Dermis blood vessel endothelial cell (primary cell): ENCODE results near the gene SHC2. TPM values are rescaled to one million over a fixed set of nuclear protein-coding genes. Genes with fewer than 3 reads are reported as not detected.
A peak's percentile ranks its signal among the peaks of the same experiment; 100 is the strongest.
"Not testable (repeated sequence)": the region's sequence is repeated elsewhere in the genome, so short reads cannot be mapped to it uniquely, and the experiment has no call there.

ENCODE experiments used
- DNase-seq: peaks from one replicate; pipeline ENCODE4 v3.0.0; 2010
- total RNA-seq: library from RNA; depleted of rRNA; stranded (reverse); fragments of >200 nt; gene quantifications from 2 replicates; pipeline ENCODE4 v1.2.3, GENCODE V29; 2014

The SHC2 gene
- total RNA-seq, 1 donor from 2014 or later = 8.3 TPM

DNA sequence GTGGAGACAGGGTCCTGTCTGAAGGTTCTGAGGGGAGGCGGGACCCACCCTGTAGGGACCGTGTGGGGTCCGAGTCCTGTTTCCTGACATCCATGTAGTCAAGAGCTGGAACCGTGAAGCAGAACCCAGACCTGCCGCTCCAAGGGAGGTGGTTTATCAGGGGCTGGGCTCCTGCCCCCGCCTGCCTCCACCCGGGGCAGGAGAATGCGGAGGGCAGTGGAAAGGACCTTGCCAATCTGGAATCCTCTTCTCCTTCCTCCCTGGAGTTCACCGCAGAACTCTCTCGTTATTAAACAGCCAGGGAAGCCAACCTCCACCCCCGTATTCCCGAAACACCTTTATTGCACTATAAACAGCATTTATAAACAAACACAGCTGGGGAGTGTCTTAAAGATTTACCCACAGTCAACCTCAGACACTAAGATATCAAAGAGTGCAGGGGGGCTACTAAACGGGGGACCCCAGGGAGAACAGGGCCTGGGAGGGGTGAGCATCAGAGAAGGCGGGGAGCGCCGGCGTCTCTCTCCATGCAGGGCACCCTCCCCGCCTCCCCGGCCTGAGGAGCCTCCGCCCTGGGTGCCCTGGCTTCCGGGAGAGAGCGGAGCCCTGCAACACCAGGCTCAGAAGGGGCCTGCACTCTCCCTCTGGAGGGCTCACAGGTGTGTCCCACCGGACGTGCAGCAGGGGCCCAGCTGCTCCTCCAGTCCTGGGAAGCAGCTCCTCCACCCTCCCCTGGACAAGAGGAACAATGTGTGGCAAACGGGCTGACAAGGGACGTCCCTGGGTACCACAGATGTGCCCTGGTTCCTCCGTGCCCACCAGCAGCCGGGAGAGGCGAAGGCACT, 55.5 kb downstream of the SHC2 start:
- no peak for DNase-seq

DNA sequence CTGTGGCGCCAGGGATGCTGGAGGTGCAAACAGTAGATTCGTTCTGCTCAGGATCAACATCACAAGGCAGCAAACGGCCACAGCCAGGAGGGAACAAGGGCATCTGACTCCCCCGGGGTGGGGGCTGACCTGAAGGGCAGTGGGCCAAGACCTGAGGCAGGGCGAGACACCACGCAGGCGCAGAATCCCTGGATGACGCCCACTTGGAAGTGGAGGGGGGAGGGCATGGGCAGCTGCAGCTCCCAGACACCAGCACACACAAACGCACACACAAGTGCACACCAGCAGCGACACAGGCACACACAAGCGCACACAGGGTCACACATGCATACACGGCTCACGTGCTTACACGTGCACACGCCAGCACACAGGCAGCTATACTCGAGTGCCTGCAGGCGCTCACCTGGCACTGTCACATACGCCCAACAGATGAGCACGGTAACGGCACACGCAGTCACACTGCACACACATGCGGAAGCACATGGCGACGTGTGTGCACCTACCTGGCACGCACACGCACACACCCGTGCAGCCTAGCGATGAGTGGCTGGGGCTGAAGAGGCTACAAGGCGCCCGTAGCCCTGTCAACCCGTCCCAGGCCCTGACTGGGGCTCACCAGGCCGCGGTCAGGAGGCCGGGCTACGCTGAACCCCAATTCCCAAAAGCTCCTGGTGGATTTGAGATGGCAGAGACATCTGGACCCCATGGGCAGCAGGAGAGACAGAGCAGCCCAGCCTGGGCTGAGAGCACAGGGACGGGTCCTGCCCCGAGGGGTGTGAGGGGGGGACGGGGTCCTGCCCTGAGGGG, 57.4 kb downstream of the SHC2 start:
- DNase-seq = no peak

DNA sequence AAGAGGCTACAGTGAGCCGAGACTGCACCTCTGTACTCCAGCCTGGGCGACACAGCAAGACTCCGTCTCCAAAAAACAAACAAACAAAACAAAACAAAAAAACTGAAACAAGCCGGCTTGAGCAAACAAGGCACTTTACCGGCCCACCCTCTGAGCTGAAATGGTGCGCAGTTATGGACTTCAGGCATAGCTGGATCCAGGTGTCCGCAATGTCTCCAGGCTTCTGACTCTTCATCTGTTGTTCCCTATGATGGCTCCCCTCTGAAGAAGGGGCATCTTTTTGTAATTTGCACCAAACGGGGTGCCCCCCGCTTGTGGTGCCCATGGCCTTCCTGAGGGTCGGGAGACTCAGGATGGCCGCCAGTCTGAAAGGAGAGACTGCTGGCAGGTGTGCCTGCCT, 58.0 kb downstream of the SHC2 start:
- no peak for DNase-seq

DNA sequence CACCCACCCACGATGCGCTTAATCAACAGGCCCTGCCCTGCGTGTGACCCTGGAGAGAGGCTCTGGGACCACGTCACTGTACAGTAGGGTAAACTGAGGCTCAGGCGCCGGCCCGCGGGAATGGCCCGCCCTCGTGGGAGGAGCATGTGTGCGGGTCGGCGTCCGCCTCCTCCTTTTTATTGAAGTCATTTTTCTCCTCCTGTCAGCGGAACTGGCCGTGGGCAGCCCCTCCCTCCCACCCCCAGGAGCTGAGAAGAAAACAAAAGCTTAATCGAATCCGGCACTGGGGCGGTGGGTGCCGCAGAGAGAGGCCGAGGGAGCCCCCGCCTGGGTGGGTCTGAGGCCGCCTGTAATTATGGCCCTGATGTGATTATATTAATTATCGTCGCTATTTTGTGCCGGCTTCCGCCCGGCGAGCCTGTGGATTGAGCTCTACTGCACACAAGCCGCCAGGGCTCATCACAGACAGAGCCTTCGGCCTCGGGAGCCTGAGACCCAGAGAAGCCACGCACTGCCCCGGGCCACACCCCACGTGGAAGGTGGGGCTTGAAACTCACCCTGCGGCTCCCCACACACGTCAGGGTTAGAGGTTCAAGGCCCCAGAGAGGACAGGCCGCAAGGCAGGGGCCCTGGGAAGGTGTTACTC, 58.8 kb downstream of the SHC2 start:
- DNase-seq = peak; percentile 27

DNA sequence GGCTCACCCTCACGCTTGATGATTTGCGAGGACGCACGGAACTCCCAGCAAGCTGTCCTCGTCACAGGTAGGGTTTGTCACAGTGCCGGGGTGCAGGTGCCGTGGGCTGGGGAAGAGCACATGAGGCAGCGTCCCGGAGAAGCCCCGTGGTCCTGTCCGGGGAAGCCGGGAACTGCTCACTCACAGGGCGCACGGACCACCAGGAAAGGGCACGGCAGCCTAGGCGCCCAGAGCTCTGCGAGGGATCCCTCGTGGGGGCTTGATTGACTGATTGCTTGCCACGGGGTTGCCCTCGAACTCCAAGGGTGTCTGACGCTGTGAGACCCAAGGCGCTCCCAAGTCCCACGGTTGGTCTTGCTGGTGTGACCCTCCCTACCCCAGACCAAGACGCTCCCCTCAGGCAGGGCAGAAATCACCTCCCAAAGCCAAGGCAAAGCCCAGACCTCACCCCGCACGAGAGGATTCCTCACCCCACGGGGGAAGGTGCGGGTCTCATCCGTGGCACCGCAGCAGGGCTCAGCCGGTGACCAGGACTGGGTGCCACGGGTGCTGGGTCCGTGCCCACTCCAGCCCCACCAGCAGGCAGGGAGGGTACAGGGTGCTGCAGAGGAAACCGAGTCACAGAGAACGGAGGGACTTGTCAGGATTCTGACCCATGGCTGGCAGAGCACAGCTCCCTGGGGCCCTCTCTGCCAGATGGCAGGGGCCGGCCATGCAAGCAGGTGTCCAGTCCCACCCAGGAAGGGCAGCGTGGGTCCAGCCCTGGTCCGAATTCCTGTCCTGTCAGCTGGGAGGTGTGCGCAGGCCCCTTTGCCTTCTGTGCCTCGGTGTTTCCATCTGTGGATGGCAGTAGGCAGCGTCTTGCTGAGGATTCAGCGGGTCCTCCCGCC, 59.6 kb downstream of the SHC2 start:
- DNase-seq = no peak

DNA sequence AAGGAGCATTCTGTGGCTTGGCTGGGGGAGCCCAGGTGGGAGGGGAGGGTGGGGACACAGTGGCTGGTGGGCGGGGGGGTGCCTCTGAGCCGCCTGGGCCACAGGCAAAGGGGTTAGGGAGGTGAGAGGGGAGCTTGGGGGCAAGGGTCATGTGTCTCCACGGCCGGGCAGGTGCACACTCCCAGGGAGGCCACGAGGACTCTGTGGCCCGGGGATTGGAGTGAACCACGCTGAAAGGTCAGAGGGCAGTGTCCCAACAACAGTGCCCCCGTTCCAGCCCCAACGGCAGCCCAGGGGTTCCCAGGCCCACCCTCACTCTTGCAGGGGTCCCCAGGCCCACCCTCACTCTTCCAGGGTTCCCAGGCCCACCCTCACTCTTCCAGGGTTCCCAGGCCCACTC, 61.5 kb downstream of the SHC2 start:
- DNase-seq = no peak

DNA sequence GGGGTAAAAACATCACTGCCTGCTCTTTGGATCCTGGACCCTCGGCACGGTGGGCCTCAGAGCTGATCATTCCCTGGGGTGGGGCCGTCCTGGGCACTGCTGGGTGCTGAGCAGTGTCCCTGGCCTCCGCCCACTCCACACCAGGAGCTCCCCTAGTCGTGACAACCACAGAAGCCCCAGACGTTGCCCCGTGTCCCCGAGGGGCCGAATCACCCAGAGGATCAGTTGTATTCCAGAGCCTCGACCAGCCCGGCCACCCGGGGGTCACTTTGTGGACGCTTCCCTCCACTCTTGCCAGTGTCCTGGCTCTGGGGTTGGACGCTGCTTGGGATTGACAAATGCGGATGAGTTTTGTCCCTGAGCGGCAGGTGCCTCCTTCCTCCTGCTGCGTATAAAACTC, 62.1 kb downstream of the SHC2 start:
- DNase-seq = no peak

DNA sequence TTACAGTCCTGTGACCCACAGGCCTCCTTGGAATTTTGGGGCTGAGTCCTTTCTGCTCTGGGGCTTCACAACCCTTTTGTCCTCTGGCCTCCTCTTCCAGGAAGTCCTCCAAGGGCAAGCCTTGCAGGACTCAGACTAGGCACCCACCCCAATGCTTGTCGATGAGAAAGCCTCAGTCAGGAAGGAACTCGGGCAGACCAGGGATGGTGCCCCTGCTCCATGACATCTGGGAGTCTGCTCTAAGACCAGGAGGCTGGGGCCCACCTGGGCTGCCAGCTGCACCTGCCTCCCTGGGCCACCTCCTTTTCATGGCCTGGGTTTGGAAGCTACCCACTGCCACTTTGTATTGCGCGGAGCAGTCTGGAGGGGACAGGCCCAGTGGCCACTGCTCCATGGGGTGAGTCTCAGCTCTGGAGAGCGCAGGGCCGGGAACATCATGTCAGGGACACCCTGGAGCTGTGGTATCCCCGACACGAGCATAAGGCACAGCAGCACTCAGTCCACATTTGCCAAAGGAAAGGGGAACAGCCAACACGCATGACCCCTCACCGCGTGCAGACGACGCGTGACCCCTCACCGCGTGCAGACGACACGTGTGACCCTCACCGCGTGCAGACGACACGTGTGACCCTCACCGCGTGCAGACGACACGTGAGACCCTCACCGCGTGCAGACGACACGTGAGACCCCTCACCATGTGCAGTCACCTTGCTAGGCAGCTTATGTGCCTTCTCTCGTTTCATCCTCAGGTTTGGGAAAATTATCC, 62.7 kb downstream of the SHC2 start:
- DNase-seq = no peak

DNA sequence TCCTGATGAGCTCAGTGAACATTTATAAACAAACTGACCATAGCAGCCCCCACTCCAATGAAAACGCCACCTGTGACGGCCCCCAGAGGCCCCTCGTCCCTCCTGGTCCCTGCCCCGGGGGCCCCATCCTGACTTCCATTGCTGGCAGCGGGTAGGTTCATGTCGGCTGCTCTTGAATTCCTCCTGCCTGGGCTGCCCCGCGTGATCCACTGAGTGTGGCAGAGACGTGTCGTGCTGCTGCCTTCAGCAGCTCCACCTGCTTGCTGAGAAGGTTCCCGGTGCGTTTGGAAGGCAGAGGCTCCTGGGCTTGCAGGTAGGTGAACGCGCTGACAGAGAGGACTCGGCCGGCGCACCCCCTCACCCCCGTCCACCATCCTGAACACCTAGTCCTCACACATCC, 63.5 kb downstream of the SHC2 start:
- DNase-seq = no peak

DNA sequence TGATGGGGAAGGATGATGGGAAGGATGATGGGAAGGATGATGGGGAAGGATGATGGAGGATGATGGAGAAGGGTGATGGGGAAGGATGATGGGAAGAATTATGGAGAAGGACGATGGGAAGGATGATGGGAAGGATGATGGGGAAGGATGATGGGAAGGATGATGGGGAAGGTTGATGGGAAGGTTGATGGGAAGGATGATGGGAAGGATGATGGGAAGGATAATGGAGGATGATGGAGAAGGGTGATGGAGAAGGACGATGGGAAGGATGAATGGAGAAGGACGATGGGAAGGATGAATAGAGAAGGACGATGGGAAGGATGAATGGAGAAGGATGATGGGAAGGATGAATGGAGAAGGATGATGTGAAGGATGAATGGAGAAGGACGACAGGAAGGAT, 65.4 kb downstream of the SHC2 start:
- DNase-seq = no peak

DNA sequence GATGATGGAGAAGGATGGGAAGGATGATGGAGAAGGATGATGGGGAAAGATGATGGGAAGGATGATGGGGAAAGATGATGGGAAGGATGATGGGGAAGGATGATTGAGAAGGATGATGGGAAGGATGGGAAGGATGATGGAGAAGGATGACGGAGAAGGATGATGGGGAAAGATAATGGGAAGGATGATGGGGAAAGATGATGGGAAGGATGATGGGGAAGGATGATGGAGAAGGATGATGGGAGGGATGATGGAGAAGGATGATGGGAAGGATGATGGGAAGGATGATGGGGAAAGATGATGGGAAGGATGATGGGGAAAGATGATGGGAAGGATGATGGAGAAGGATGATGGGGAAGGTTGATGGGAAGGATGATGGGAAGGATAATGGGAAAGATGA, 66.0 kb downstream of the SHC2 start:
- not testable (repeated sequence) for DNase-seq

DNA sequence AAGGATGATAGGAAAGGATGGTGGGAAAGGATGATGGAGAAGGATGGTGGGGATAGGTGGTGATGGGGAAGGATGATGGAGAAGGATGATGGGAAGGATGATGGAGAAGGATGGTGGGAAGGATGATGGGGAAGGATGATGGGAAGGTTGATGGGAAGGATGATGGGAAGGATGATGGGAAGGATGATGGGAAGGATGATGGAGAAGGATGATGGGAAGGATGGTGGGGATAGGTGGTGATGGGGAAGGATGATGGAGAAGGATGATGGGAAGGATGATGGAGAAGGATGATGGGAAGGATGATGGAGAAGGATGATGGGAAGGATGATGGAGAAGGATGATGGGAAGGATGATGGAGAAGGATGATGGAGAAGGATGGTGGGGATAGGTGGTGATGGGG, 67.3 kb downstream of the SHC2 start:
- not testable (repeated sequence) for DNase-seq

DNA sequence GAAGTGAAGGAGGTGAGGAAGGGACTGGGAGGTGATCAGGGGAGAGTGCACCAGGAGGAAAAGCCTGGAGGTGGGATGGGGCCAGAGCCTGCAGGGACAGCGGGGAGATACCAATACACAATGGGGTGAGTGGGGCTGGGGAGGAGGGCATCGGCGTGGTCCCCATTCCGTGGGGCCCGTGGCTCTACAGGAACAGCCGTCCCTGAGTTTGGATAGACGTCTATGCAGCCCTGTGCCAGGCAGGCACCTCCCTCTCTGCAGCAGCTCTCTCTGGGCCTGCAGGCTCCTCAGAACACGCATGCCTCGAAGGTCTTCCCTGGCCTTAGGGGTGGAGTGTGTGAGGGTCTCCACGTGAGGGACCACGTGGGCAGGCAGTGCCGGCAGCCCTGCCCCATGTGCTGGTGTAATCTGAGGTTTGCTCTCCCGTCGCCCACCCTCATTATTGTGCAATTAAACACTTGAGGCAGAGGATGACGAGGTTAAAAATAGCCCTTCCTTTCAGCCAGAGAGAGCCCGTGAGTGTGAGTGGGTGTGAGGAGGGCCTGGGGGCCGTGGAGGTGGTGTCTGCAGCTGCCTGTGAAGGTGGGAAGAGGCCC, 68.4 kb downstream of the SHC2 start:
- DNase-seq = no peak

DNA sequence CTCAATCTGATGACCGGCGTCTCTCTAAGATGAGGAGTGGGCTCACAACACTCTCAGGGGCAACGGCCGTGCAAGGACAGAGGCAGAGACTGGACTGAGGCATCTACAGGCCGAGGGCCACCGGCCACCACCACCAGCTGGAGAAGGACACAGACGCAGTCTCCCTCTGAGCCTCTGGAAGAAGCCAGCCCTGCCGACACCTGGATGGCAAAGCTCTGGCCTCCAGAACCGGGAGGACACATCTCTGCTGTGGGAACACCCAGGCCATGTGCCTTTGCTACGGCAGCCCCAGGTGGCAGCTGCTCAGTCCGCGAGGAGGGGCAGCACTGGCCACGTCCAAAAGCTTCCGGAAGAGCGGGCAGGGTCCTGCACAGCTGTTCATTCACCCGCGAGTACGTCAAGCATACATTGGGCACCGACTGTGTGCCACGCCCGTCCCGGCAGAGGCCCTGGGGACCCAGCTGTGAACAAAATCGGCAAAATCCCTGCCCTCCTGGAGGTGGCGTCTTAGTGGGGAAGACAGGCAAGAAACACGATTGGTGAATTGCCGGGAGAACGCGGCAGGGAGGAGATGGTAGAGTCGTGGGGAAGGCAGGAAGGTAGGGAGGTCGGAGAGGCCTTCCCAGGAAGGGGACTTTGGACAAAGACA, 69.0 kb downstream of the SHC2 start:
- DNase-seq = no peak

DNA sequence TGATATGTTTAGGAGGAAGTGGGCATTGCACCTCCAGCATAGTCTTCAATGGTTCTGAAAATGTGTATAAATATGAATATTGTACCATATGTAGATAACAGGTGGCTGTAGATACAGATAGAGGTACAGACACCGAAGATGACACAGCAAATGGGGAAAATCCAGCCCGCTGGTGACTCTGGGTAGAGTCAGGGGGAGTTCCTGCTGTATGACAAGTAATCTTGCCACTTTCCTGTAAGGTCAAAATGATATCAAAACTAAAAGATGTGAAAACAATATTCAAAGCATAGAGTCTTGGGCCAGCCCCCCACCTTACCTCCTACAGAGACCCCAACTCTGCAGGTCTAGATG, 69.7 kb downstream of the SHC2 start:
- no peak for DNase-seq

DNA sequence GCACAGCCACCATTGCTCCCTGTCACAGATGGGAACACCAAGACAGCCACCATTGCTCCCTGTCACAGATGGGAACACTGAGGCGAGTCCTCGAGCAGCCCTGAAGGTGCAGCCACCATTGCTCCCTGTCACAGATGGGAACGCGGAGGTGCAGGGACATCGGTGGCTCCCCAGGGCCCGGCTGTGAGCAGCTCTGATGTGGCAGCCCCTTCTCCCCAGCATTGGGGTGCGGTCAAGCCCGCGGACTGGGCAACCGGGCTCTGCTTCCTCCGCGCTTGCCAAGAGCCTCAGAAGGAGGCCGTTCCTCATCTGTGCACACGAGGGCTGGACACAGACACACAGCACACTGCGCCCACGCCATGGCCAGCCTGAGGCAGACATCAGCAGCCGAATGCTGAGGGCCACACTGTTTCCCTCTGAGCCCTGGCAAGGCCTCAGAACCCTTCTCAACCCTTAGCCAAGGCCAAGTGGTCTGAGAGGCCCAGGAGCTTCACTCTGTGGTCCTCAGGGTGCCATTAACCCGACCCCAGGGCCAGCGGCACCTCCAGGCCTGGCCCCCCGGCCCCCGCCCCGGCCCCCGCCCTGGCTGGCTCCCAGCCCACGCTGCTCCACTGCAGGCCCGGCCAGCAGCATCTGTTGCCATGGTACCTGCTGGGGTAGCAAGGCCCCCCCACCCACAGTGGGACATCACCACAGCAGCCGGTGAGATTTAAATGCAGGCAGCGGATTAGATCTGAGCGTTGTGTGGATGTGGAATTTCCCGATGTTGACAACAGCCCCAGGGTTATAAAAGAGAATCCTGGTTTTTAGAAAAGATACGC, 70.2 kb downstream of the SHC2 start:
- no peak for DNase-seq

DNA sequence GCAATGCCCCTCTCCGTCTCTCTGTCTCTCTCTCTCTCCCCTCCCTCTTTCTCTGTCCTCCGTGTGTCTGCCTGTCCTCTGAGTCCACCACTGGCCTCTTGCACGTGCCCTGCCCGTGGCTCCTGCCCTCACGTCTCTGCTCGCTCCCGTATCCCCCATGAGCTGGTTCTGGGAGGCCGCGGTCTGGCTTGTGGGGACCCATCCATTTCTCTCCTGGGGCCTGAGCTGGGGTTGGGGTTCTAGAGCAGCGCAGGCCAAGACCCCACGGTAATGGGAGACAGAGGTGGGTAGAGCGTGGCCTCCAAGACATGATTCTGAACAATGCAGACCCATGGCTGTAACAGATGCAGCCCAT, 70.9 kb downstream of the SHC2 start:
- DNase-seq = no peak

DNA sequence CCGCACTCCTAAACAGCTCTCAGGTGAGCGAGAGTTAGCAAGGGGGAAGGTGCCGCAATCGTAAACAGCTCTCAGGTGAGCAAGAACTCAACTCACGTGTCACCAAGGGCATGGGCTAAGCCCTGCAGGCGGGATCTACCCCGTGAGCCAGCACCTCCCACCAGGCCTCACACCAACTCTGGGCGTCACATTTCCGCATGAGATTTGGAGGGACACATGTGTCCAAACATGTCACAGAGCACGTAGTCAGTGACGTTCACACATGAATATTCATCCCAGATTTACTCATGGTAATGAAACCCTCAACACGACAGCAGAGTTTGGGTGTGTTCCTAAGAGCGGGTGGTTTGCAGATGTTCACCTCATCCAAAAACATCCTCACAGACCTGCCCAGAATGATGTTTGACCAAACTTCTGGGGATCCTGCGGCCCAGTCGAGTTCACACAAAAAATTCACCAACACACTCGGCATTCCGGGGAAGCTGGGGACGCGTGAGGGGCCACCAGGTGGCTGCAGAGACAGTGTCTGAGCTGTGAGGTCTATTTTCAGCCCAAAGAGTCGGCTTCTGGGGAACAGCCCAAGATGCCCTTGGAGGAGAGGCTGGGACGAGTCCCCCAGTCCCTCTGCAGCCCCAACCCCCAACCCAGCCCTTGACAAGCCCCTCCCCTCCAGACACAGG, 71.4 kb downstream of the SHC2 start:
- no peak for DNase-seq

DNA sequence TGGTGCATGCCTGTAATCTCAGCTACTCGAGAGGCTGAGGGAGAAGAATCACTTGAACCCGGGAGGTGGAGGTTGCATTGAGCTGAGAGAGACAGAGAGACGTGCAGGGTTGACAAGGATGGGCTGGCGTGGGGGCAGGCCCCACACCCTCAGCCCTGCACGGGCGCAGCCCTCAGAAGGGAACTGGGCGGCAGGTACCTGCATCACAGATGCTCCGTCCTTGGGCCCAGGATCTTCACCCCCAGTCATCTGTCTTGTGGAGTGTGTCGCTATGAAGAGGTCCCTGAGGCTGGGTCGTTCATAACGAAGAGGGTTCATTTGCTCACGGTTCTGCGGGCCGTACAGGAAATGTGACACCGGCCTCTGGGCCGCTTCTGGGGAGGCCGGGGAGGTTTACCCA, 72.1 kb downstream of the SHC2 start:
- DNase-seq = no peak
